ENCODE measurements around the gene KLHL29. TPM values are rescaled to one million over a fixed set of nuclear protein-coding genes. Genes with fewer than 3 reads are reported as not detected.

Gene KLHL29
- polyA plus RNA-seq, 1 of the 3 experiments (the other 2 are of a cell fraction): 4.6 TPM

DNA sequence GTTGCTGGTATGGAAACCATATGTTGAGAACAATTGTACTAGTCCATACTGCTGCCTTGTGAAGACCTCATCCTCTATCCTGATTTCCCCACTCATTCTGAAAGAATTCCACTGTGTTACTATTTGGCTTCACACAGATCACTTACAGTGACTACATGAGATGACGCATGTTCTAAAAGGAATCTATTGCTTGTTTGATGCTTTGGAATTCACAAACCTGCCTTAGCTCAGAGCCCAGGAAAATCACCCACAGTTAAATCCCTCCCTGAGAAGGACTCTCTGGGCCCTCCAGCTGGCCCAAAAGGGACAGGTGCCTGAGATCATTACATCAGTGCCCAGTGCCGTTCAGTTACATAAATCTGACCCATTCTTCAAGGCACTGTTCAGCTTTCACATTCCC lies 45.3 kb downstream of the KLHL29 start:
- Histone ChIP-seq H3K4me1 (ENCODE audit: control insufficient read depth in 1 of 2, insufficient read depth in 2 of 2, low read depth in 1 of 2, low read length in 1 of 2) (peaks cover 11 to 39% of the 10 kb centered on the region in 2 experiments; a peak in 3 of 4 replicates), H3K4me3 (ENCODE audit: low read depth in 2 of 2, low read length in 1 of 2) (no peak overlapping the region), H3K9me3 (no peaks in the 10 kb centered on the region), H3K27ac (ENCODE audit: low read depth in 2 of 2, low read length in 1 of 2) (peak overlapping the region in 1 of 2 experiments; percentile 65; a peak in 2 of 4 replicates), H3K36me3 (replicated peaks in 1 of 2; ENCODE audit: control insufficient read depth in 1 of 2, insufficient read depth in 2 of 2, low read length in 1 of 2) (no peaks in the 10 kb centered on the region), H4K20me1 (ENCODE audit: insufficient read depth) (no peaks in the 10 kb centered on the region), H3K9ac (no peak overlapping the region), H3K27me3 (ENCODE audit: insufficient read depth) (no peaks in the 10 kb centered on the region), H2AFZ (ENCODE audit: low read depth) (no peak overlapping the region), H3K4me2 (peak overlapping the region; percentile 52), H3K79me2 (ENCODE audit: insufficient read depth) (peaks cover 5% of the 10 kb centered on the region; the same call in 1 of the 2 replicates), H3K9me2 (no peaks in the 10 kb centered on the region), H3F3A (replicated peaks; ENCODE audit: insufficient read depth) (no peaks in the 10 kb centered on the region)
- ChIA-PET POLR2A (no interaction called here), CTCF (interaction anchor here (1.2 to 1.7 kb wide), 4 partner anchors 10 to 15 kb away, joined by 3 to 4 read pairs (median 4); no protein-coding TSS in a partner anchor)
- 67% methylated on average over 2 of the region's 2 CpGs for WGBS (ENCODE audit: low lambda C conversion rate)
- no peak for DNase-seq
- TF ChIP-seq, protein P1, sequence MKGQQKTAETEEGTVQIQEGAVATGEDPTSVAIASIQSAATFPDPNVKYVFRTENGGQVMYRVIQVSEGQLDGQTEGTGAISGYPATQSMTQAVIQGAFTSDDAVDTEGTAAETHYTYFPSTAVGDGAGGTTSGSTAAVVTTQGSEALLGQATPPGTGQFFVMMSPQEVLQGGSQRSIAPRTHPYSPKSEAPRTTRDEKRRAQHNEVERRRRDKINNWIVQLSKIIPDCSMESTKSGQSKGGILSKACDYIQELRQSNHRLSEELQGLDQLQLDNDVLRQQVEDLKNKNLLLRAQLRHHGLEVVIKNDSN (IDR thresholded peaks at IDR 0.05; ENCODE audit: borderline replicate concordance, low read depth): no peak
- TF ChIP-seq RXRA (IDR thresholded peaks at IDR 0.05; ENCODE audit: borderline replicate concordance, low read depth) (no peak), TEAD4 (IDR thresholded peaks at IDR 0.05; ENCODE audit: borderline replicate concordance, insufficient read depth) (peak; percentile 58; the same call in 1 of the 2 replicates), MXI1 (IDR thresholded peaks at IDR 0.05; ENCODE audit: low read depth, low read length) (no peak), CHD2 (IDR thresholded peaks at IDR 0.05; ENCODE audit: low read length, partially characterized antibody) (no peak), NFIC (IDR thresholded peaks at IDR 0.05; ENCODE audit: borderline replicate concordance) (peak; percentile 40; the same call in 1 of the 2 replicates), FOSL2 (IDR thresholded peaks at IDR 0.05; ENCODE audit: borderline replicate concordance, low read depth) (peak; percentile 85), SIN3A (IDR thresholded peaks at IDR 0.05; ENCODE audit: borderline replicate concordance, low read depth, low read length) (no peak), TCF12 (IDR thresholded peaks at IDR 0.05) (peak; percentile 88), SMC3 (IDR thresholded peaks at IDR 0.05; ENCODE audit: low read depth, low read length) (no peak)
- TF ChIP-seq, protein P2, sequence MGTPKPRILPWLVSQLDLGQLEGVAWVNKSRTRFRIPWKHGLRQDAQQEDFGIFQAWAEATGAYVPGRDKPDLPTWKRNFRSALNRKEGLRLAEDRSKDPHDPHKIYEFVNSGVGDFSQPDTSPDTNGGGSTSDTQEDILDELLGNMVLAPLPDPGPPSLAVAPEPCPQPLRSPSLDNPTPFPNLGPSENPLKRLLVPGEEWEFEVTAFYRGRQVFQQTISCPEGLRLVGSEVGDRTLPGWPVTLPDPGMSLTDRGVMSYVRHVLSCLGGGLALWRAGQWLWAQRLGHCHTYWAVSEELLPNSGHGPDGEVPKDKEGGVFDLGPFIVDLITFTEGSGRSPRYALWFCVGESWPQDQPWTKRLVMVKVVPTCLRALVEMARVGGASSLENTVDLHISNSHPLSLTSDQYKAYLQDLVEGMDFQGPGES (IDR thresholded peaks at IDR 0.05; ENCODE audit: low read depth, low read length): no peak
- TF ChIP-seq, protein P3, sequence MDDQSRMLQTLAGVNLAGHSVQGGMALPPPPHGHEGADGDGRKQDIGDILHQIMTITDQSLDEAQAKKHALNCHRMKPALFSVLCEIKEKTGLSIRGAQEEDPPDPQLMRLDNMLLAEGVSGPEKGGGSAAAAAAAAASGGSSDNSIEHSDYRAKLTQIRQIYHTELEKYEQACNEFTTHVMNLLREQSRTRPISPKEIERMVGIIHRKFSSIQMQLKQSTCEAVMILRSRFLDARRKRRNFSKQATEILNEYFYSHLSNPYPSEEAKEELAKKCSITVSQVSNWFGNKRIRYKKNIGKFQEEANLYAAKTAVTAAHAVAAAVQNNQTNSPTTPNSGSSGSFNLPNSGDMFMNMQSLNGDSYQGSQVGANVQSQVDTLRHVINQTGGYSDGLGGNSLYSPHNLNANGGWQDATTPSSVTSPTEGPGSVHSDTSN (IDR thresholded peaks at IDR 0.05): peak; percentile 52; the same call in 1 of the 2 replicates
- TF ChIP-seq, protein P4, sequence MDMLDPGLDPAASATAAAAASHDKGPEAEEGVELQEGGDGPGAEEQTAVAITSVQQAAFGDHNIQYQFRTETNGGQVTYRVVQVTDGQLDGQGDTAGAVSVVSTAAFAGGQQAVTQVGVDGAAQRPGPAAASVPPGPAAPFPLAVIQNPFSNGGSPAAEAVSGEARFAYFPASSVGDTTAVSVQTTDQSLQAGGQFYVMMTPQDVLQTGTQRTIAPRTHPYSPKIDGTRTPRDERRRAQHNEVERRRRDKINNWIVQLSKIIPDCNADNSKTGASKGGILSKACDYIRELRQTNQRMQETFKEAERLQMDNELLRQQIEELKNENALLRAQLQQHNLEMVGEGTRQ (IDR thresholded peaks at IDR 0.05; ENCODE audit: borderline replicate concordance, low read depth, low read length): no peak
- TF ChIP-seq, protein P5, sequence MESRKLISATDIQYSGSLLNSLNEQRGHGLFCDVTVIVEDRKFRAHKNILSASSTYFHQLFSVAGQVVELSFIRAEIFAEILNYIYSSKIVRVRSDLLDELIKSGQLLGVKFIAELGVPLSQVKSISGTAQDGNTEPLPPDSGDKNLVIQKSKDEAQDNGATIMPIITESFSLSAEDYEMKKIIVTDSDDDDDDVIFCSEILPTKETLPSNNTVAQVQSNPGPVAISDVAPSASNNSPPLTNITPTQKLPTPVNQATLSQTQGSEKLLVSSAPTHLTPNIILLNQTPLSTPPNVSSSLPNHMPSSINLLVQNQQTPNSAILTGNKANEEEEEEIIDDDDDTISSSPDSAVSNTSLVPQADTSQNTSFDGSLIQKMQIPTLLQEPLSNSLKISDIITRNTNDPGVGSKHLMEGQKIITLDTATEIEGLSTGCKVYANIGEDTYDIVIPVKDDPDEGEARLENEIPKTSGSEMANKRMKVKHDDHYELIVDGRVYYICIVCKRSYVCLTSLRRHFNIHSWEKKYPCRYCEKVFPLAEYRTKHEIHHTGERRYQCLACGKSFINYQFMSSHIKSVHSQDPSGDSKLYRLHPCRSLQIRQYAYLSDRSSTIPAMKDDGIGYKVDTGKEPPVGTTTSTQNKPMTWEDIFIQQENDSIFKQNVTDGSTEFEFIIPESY (IDR thresholded peaks at IDR 0.05; ENCODE audit: borderline replicate concordance, low read depth): no peak

All from SK-N-SH (cell line).